Measurements from ENCODE around the gene LTC4S. TPM values are rescaled to one million over a fixed set of nuclear protein-coding genes. Genes with fewer than 3 reads are reported as not detected.

Gene LTC4S
- total and polyA plus RNA-seq, 8 donors = 3.3 to 21.0 (median 8.4) TPM; not detected in 1

DNA sequence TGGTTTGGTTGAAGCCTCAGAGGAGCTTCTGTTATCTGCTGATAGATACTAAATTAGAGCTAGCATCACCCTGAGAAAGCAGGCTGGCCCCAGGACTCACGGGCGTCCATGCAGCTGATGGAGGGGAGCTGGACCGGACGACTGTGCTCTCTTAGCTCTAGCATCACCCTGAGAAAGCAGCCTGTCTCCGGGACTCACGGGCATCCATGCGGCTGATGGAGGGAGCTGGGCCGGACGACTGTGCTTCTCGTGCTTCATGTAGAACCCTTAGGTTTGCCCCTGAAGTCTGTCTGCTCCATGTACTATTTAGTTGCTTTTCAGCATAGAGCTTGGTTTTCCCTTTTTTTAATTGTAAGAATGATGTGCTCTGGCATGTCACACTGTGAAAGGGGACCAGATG is 16.3 kb upstream of the LTC4S start:
- TF ChIP-seq POLR2AphosphoS5 (IDR thresholded peaks at IDR 0.05) = no peak
- TF ChIP-seq EP300 (IDR thresholded peaks at IDR 0.05) = no peak
- TF ChIP-seq, protein P1, sequence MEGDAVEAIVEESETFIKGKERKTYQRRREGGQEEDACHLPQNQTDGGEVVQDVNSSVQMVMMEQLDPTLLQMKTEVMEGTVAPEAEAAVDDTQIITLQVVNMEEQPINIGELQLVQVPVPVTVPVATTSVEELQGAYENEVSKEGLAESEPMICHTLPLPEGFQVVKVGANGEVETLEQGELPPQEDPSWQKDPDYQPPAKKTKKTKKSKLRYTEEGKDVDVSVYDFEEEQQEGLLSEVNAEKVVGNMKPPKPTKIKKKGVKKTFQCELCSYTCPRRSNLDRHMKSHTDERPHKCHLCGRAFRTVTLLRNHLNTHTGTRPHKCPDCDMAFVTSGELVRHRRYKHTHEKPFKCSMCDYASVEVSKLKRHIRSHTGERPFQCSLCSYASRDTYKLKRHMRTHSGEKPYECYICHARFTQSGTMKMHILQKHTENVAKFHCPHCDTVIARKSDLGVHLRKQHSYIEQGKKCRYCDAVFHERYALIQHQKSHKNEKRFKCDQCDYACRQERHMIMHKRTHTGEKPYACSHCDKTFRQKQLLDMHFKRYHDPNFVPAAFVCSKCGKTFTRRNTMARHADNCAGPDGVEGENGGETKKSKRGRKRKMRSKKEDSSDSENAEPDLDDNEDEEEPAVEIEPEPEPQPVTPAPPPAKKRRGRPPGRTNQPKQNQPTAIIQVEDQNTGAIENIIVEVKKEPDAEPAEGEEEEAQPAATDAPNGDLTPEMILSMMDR (IDR thresholded peaks at IDR 0.05) = no peak
- TF ChIP-seq POLR2A (IDR thresholded peaks at IDR 0.05) = no peak
- Histone ChIP-seq H3K36me3 (peaks cover 49 to 85% (median 83%) of the 10 kb centered on the region in 4 donors), H3K27ac (no peak overlapping the region), H3K9me3 (no peaks in the 10 kb centered on the region), H3K4me3 (no peak overlapping the region), H3K4me1 (peaks cover 0 to 27% (median 0%) of the 10 kb centered on the region in 4 donors), H3K27me3 (no peaks in the 10 kb centered on the region)
- intact Hi-C loops (cut with DNase I; ENCODE audit: low total_unique reads) = no loop called here
- 88 to 96% (median 94%) methylated on average over 10 of the region's 10 CpGs for WGBS, 5 donors
- DNase-seq = no peak

GRCh38 chr5:179777909-179778308 is 15.9 kb upstream of the LTC4S start:
- DNase-seq = no peak
- TF ChIP-seq EP300 (IDR thresholded peaks at IDR 0.05) = no peak
- TF ChIP-seq, protein P1 (IDR thresholded peaks at IDR 0.05) = no peak
- TF ChIP-seq POLR2A (IDR thresholded peaks at IDR 0.05) = no peak
- no peak for TF ChIP-seq POLR2AphosphoS5 (IDR thresholded peaks at IDR 0.05)
- Histone ChIP-seq H3K4me1 (peaks cover 0 to 27% (median 0%) of the 10 kb centered on the region in 4 donors), H3K36me3 (peaks cover 44 to 80% (median 78%) of the 10 kb centered on the region in 4 donors), H3K9me3 (no peaks in the 10 kb centered on the region), H3K27ac (no peak overlapping the region), H3K4me3 (no peak overlapping the region), H3K27me3 (no peaks in the 10 kb centered on the region)
- intact Hi-C loops (cut with DNase I; ENCODE audit: low total_unique reads) = no loop called here
- WGBS, 5 donors = 72 to 80% (median 73%) methylated on average over 9 of the region's 9 CpGs

DNA sequence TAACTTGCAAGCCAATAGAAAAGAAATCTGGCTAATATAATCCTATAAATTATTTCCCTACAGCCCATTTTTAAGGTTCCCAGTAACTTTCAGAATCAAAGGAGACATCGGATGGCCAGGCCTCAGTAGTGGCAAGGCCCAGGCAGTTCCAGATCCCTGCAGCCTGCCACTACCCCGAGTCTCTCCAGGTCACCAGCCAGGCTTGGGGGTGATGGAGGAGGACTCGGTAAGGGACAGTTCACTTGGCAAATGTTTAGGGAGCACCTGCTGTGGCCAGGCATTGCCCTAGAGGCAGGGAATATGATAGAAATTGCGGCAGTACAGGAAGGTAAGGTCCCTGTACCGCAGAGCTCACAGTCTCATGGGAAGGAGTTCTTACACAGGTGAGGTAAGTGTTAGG is 15.2 kb upstream of the LTC4S start:
- H3K4me3 ChIP-seq = no peak overlapping the region
- H3K4me1 ChIP-seq = peaks cover 0 to 27% (median 0%) of the 10 kb centered on the region in 4 donors
- no peaks in the 10 kb centered on the region for H3K27me3 ChIP-seq
- H3K36me3 ChIP-seq = peaks cover 37 to 74% (median 71%) of the 10 kb centered on the region in 4 donors
- DNase-seq = no peak
- WGBS, 5 donors = 86 to 96% (median 94%) methylated on average over 5 of the region's 5 CpGs
- intact Hi-C loops (cut with DNase I; ENCODE audit: low total_unique reads) = no loop called here
- H3K9me3 ChIP-seq = no peaks in the 10 kb centered on the region
- TF ChIP-seq POLR2A (IDR thresholded peaks at IDR 0.05) = no peak
- TF ChIP-seq, protein P1 (IDR thresholded peaks at IDR 0.05) = no peak
- no peak for TF ChIP-seq EP300 (IDR thresholded peaks at IDR 0.05)
- H3K27ac ChIP-seq = no peak overlapping the region

- no peaks in the 10 kb centered on the region for H3K9me3 ChIP-seq
- no peak for DNase-seq
- WGBS, 5 donors = 83 to 96% (median 93%) methylated on average over 3 to 4 of the region's 4 CpGs
- no peaks in the 10 kb centered on the region for H3K27me3 ChIP-seq
- intact Hi-C loops (cut with DNase I; ENCODE audit: low total_unique reads) = no loop called here
- peaks cover 0 to 27% (median 0%) of the 10 kb centered on the region in 4 donors for H3K4me1 ChIP-seq
- no peak overlapping the region for H3K4me3 ChIP-seq
- TF ChIP-seq, protein P1 (IDR thresholded peaks at IDR 0.05) = no peak
- TF ChIP-seq POLR2AphosphoS5 (IDR thresholded peaks at IDR 0.05) (no peak), EP300 (IDR thresholded peaks at IDR 0.05) (no peak), POLR2A (IDR thresholded peaks at IDR 0.05) (no peak)
- H3K27ac ChIP-seq = no peak overlapping the region
- peaks cover 25 to 61% (median 59%) of the 10 kb centered on the region in 4 donors for H3K36me3 ChIP-seq
Observed at GRCh38 chr5:179779826-179780225, 14.0 kb upstream of the LTC4S start.

Data from stomach (tissue), 9 donors.